Bronchial epithelial cell (primary cell): ENCODE data around the gene MCM5. TPM values are rescaled to one million over a fixed set of nuclear protein-coding genes. Genes with fewer than 3 reads are reported as not detected.

Experiments
- DNase-seq: peaks from one replicate; pipeline ENCODE4 v3.0.0-alpha.2; 2010; ENCODE audit warnings: low read depth
- FAIRE-seq: peaks from 2 replicates; lab custom pipeline; 2011; peaks lifted over from hg19 to GRCh38; lab: Jason Lieb, UNC
- H3K27me3 ChIP-seq: 2 replicates; pipeline ENCODE4 v1.5.1; 2011; ENCODE audit warnings: low read length; ENCODE audit not compliant: control insufficient read depth, insufficient read depth
- H3K36me3 ChIP-seq: 2 replicates; pipeline ENCODE4 v1.5.1; 2011; ENCODE audit warnings: low read length; ENCODE audit not compliant: control insufficient read depth, insufficient read depth
- H3K4me3 ChIP-seq: 2 replicates; pipeline ENCODE4 v1.5.1; 2011; ENCODE audit warnings: mild to moderate bottlenecking, low read depth, low read length, control low read depth
- CTCF ChIP-seq: IDR thresholded peaks from 2 replicates; pipeline ENCODE4 v1.5.1; 2011; ENCODE audit warnings: mild to moderate bottlenecking, moderate library complexity, low read length, control low read depth, inconsistent platforms; ENCODE audit not compliant: insufficient read depth, severe bottlenecking
- total RNA-seq: library from RNA; depleted of rRNA; stranded (reverse); fragments of >200 nt; gene quantifications from 2 replicates; pipeline ENCODE4 v1.2.1, GENCODE V29; 2014

The MCM5 gene
- total RNA-seq, 1 donor from 2014 or later, result 6.6 TPM

DNA sequence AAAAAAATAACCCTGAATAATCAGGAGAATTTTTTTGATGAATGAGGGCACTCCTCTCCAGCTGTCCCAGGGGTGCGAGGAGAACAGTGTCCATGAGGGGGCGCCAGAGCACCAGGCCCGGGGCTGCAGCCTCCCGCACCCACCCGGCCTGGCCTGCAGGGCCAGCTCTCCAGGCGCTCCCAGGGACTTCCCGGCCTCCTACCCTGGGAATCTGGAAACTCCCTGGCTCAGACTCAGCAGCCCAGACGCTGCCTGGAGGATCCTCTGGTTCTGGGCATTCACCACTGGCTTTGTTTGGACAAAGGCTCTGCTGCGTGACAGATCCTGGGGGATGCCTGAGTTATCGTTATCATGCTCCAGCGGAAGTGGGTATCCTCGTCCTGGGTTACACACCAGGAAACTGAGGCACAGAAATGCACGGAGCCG is 31.0 kb downstream of the MCM5 start:
- DNase-seq (peak; percentile 81), FAIRE-seq (no peak)
- Histone ChIP-seq H3K27me3 (no peaks in the 10 kb centered on the region), H3K36me3 (no peaks in the 10 kb centered on the region), H3K4me3 (no peak overlapping the region)
- peak; percentile 96 for TF ChIP-seq CTCF

GRCh38 chr22:35431483-35432227 is 31.7 kb downstream of the MCM5 start:
- DNase-seq, result no peak
- FAIRE-seq, result no peak

DNA sequence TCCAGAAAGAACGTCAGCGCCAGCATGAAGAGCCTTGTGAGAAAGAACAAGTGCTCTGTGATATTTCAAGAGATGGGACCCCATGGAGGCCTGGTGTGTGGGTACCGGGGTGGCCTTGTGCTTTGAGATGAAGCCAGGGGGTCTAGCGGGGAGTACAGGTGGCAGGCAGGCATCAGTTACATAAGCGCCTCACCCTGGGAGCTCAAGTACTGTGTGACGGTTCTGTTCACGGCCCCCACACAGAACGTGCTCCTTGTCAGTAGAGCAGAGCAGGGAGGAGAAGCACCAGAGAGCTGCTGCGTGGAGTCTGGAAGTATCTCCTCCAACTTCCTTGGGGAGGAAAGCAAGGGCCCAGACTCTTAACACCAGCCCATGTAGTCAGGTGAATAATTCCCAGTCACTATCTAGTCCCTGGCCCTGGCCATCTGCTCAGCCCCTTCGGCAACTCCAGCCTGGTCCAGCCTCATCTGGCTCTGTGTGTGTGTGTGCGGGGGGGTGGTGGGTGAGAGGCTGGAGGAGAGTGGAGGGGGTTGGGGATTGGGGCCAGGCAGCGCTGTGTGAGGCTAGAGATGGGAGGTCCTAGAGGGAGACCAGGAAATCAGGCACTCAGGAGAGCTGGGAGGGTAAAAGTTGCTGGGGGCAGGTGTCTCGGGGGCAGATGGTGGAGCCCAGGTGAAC is 32.4 kb downstream of the MCM5 start:
- no peaks in the 10 kb centered on the region for H3K36me3 ChIP-seq
- H3K4me3 ChIP-seq, result no peak overlapping the region
- DNase-seq, result no peak
- no peak for FAIRE-seq
- H3K27me3 ChIP-seq, result no peaks in the 10 kb centered on the region
- no peak for TF ChIP-seq CTCF

More at GRCh38 chr22:35431483-35432227, 31.7 kb downstream of the MCM5 start:
- Histone ChIP-seq H3K4me3 (no peak overlapping the region), H3K27me3 (no peaks in the 10 kb centered on the region), H3K36me3 (no peaks in the 10 kb centered on the region)
- no peak for TF ChIP-seq CTCF

DNA sequence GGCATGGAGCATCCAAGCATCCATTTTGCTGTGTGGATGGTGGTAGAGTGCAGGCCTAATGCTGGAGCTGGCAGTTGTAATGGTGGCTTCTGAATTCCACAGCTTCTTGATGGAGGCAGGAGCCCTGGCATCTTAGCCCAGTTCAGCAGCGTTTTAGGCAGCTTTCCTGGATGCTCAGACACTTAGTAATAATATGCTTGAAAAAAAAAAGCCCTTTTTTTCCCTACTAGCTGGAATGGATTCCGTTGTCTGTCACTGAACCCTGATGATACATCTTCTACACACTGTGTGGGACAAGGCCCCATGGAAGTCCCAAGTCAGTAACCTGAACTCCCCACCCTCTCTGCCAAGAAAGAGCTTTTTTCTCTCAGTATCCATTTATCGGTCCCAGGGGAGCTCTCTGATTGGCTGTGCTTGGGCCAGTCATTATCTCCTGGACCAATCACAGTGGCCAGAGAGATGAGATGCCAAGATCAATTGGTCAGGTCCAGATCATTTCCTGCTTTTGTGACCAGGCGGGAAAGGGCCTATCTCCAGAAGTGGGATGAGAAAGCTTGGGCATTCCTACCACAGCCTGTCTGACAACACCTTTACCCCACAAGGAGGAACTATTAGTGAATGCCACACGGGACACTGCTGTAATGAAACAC is 34.2 kb downstream of the MCM5 start:
- H3K27me3 ChIP-seq, result no peaks in the 10 kb centered on the region
- H3K36me3 ChIP-seq, result no peaks in the 10 kb centered on the region
- FAIRE-seq (peak; percentile 77), DNase-seq (no peak)
- no peak overlapping the region for H3K4me3 ChIP-seq
- TF ChIP-seq CTCF, result no peak

GRCh38 chr22:35435201-35435740 is 35.3 kb downstream of the MCM5 start:
- no peaks in the 10 kb centered on the region for H3K27me3 ChIP-seq
- no peak for TF ChIP-seq CTCF
- no peaks in the 10 kb centered on the region for H3K36me3 ChIP-seq
- no peak for DNase-seq
- FAIRE-seq, result no peak
- no peak overlapping the region for H3K4me3 ChIP-seq
